Activated naive CD8-positive, alpha-beta T cell treated with anti-CD3 and anti-CD28 coated beads, Interleukin-2, amount 10 ng/mL, durations not matched to agents 7 days and 5 days (primary cell): Measurements from ENCODE around the gene TET3. TPM values are rescaled to one million over a fixed set of nuclear protein-coding genes. Genes with fewer than 3 reads are reported as not detected.
A peak's percentile ranks its signal among the peaks of the same experiment; 100 is the strongest.

Experiments
- ATAC-seq: fragments of 150-1000 bp; cut with Tn5 transposase; one replicate; pipeline ENCODE4 v1.10.0; 2021; ENCODE audit warnings: low read depth, moderate library complexity
- POLR2A ChIA-PET: fragments of 350-600 bp; sonication (Branson Sonifier 250); formaldehyde crosslinking; loops from one replicate; lab custom pipeline; 2021; ENCODE audit warnings: antibody characterized with exemption; lab: Charles Lee
- DNase-seq: peaks from one replicate; pipeline ENCODE4 v3.0.0; 2021
- H3K27ac Mint-ChIP-seq: one replicate; pipeline ENCODE4 v1.8.0; 2022; ENCODE audit warnings: mild to moderate bottlenecking, mixed read lengths
- H3K27me3 Mint-ChIP-seq: one replicate; pipeline ENCODE4 v1.8.0; 2022; ENCODE audit warnings: mild to moderate bottlenecking, moderate library complexity, mixed read lengths
- H3K36me3 Mint-ChIP-seq: one replicate; pipeline ENCODE4 v1.8.0; 2021; ENCODE audit warnings: mild to moderate bottlenecking, mixed read lengths
- H3K4me1 Mint-ChIP-seq: one replicate; pipeline ENCODE4 v1.8.0; 2021; ENCODE audit warnings: mixed read lengths
- H3K4me3 Mint-ChIP-seq: one replicate; pipeline ENCODE4 v1.8.0; 2022; ENCODE audit warnings: mild to moderate bottlenecking, moderate library complexity, mixed read lengths
- H3K9me3 Mint-ChIP-seq: one replicate; pipeline ENCODE4 v1.8.0; 2021; ENCODE audit warnings: mixed read lengths
- total RNA-seq, 2 experiments: library from RNA; stranded (reverse); gene quantifications; one replicate each; pipeline ENCODE4 v1.2.3, GENCODE V29; 2021

Gene TET3
- total RNA-seq, 2 experiments from 2014 or later = 19.9 to 21.0 TPM

GRCh38 chr2:74025971-74026612 lies 41.4 kb downstream of the TET3 start:
- POLR2A ChIA-PET = interaction anchor here (1.8 kb wide), 1 partner anchor 99 kb away, joined by 6 read pairs; the partner anchor contains the start of gene DGUOK
- DNase-seq (peak; percentile 46), ATAC-seq (peak; percentile 83)
- no peaks in the 10 kb centered on the region for H3K27me3 Mint-ChIP-seq
- H3K4me3 Mint-ChIP-seq = peak overlapping the region; percentile 76
- peaks cover 2% of the 10 kb centered on the region for H3K9me3 Mint-ChIP-seq
- peaks cover 9% of the 10 kb centered on the region for H3K36me3 Mint-ChIP-seq
- peak overlapping the region; percentile 84 for H3K27ac Mint-ChIP-seq
- H3K4me1 Mint-ChIP-seq = peaks cover 54% of the 10 kb centered on the region

DNA sequence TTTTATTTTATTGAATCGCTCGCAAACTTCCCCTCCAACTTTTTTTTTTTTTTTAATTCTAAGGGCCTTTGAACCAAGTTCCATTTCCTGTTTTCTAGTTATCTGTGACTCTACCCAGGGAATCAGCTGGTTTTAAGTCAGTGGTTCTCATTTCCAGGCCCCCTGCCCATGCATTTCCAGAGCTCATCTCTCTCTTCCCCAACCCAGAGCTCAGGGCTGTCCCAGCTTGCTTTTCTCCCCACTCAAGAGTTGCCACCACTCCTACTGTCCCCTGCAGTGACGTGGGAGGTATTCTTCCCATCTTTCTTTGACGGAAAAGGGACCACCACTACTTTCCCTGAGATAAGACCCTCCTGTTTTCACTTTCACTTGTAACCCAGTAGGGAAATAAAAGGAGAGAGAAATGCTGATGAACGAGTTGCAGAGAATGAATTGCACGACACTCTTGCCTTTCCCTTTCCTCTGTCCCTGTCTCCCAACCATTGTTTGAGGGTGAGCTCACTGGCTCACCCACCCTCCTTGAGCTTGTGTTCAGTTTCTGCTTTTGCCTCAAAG lies 42.1 kb downstream of the TET3 start:
- peaks cover 57% of the 10 kb centered on the region for H3K4me1 Mint-ChIP-seq
- POLR2A ChIA-PET = interaction anchor here (0.7 to 1.8 kb wide), 2 partner anchors 63 to 100 kb away, joined by 3 to 6 read pairs; partner anchors contain the start of gene DGUOK
- H3K27ac Mint-ChIP-seq = peak overlapping the region; percentile 88
- H3K4me3 Mint-ChIP-seq = peak overlapping the region; percentile 76
- peaks cover 9% of the 10 kb centered on the region for H3K36me3 Mint-ChIP-seq
- ATAC-seq (no peak), DNase-seq (no peak)
- H3K27me3 Mint-ChIP-seq = no peaks in the 10 kb centered on the region
- H3K9me3 Mint-ChIP-seq = peaks cover 2% of the 10 kb centered on the region

GRCh38 chr2:74027496-74027895 lies 42.8 kb downstream of the TET3 start:
- no peak for DNase-seq
- H3K27ac Mint-ChIP-seq = peak overlapping the region; percentile 88
- no peak for ATAC-seq
- H3K9me3 Mint-ChIP-seq = peaks cover 2% of the 10 kb centered on the region
- H3K4me3 Mint-ChIP-seq = peak overlapping the region; percentile 76
- POLR2A ChIA-PET = no interaction called here
- peaks cover 59% of the 10 kb centered on the region for H3K4me1 Mint-ChIP-seq
- no peaks in the 10 kb centered on the region for H3K27me3 Mint-ChIP-seq
- peaks cover 9% of the 10 kb centered on the region for H3K36me3 Mint-ChIP-seq

DNA sequence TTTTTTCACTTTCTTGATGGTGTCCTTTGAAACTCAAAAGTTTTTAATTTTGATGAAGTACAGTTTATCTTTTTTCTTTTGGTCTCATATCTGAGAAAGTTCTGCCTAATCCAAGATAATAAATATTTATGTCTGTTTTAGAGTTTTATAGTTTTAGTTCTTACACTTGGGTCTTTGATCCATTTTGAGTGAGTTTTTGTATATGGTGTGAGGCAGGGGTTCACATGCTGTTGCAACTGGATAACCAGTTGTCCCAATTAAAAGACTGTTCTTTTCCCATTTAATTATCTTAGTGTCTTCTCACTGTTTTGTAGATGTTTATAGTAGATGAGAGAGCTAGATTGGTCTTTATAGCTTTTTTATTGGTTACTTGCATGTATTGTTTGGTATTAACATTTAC lies 43.6 kb downstream of the TET3 start:
- H3K27me3 Mint-ChIP-seq = no peaks in the 10 kb centered on the region
- ATAC-seq (no peak), DNase-seq (no peak)
- H3K27ac Mint-ChIP-seq = no peak overlapping the region
- POLR2A ChIA-PET = no interaction called here
- H3K4me1 Mint-ChIP-seq = peaks cover 67% of the 10 kb centered on the region
- H3K4me3 Mint-ChIP-seq = no peak overlapping the region
- peaks cover 2% of the 10 kb centered on the region for H3K9me3 Mint-ChIP-seq
- H3K36me3 Mint-ChIP-seq = peaks cover 9% of the 10 kb centered on the region

DNA sequence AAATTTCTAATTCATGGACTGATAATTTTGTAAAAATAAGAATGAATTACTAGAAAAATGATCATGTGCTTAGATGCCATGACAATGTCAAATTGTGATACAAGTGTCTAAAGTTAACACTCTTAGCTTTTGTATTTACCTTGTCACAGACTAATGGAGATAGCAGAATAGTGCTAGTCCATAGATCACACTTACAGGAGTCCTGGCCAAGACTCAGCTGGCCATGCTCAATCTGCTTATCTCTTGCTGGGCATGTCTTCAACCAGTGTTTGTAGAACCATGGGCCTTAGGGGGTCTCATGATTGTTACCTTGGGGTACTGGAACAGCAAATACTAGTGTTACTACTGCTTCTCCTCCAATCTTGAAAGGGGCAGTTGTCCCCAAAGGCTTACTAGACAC lies 44.0 kb downstream of the TET3 start:
- Mint-ChIP-seq H3K36me3 (peaks cover 9% of the 10 kb centered on the region), H3K4me1 (peaks cover 69% of the 10 kb centered on the region), H3K27me3 (no peaks in the 10 kb centered on the region), H3K27ac (no peak overlapping the region), H3K9me3 (peaks cover 2% of the 10 kb centered on the region), H3K4me3 (no peak overlapping the region)
- no peak for DNase-seq
- no peak for ATAC-seq
- POLR2A ChIA-PET = no interaction called here

DNA sequence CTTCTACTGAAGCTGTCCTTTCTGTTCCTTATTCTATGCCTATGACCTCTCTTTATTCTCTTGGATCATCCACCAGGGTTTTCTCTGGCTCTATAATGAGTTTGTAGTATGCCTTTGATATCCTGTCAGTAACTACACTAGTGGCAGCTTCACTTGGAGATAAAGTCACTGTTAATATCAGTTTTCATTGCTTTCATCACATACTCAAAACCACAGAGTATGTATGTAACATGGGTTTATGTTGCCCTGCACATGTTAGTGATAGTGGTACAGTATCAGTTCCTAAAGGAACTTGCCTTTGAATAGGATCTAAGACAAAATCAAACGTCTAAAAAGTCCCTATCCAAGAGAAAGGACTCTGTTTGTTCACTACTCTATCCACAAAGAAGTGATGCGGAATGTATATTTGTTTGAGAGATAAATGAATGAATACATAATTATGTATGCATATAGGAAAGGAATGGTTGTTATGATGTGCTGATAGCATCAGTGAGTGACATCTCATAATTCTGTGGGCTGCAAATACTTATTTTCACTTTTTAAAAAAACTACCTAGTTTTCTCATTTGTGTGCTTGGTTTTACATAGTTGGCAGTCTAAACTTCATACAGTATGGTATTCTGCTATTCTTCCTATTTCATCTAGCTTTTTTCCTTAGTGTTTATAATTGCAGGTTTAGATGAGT lies 45.1 kb downstream of the TET3 start:
- POLR2A ChIA-PET = no interaction called here
- Mint-ChIP-seq H3K4me1 (peaks cover 65% of the 10 kb centered on the region), H3K27ac (no peak overlapping the region), H3K36me3 (peaks cover 9% of the 10 kb centered on the region), H3K9me3 (peaks cover 2% of the 10 kb centered on the region), H3K27me3 (no peaks in the 10 kb centered on the region), H3K4me3 (no peak overlapping the region)
- no peak for ATAC-seq
- DNase-seq = no peak

DNA sequence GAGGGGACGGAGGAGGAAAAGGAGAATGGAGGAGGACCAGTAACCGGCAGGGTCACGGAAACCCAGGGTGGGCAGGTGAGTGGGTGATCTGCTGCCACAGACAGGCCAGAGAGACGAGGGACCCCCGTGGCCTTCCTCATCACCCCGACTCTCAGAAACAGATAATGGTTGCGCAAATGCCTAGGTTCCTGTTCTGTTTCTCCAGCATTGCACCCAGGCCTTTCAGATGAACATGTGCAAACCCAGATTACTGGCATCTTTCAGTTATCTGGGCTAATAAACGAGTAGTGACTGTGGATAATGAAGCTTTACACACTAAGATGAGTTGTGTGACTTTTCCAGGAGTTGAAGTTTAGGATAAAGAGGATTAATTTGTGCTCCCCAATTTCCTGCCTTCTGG lies 46.5 kb downstream of the TET3 start:
- H3K4me1 Mint-ChIP-seq = peaks cover 58% of the 10 kb centered on the region
- H3K27ac Mint-ChIP-seq = peak overlapping the region; percentile 97
- no peaks in the 10 kb centered on the region for H3K27me3 Mint-ChIP-seq
- ATAC-seq (no peak), DNase-seq (no peak)
- H3K36me3 Mint-ChIP-seq = peaks cover 9% of the 10 kb centered on the region
- POLR2A ChIA-PET = interaction anchor here (1.5 to 1.8 kb wide), 2 partner anchors 22 to 44 kb away, joined by 5 to 9 read pairs; no protein-coding TSS in a partner anchor
- H3K9me3 Mint-ChIP-seq = peaks cover 2% of the 10 kb centered on the region
- peak overlapping the region; percentile 90 for H3K4me3 Mint-ChIP-seq

DNA sequence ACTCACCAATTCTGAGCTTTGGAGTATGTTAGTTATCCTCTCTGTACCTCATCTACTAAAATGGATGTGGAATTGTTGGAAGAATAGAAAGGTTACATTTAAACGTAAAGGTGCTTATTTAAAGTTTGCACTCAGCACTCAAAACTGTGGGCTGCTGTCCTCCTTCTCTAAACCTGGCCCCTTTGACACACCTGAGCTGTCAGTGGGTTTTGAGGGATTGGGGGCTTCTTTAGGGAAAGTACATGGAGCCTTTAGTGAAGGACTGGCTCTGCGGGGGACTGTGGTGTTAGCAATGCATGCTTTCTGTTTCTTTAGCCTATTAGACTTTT lies 47.2 kb downstream of the TET3 start:
- peaks cover 2% of the 10 kb centered on the region for H3K9me3 Mint-ChIP-seq
- POLR2A ChIA-PET = interaction anchor here (0.9 to 1.8 kb wide), 6 partner anchors 9 to 62 kb away, joined by 3 to 9 read pairs (median 5); no protein-coding TSS in a partner anchor
- peak overlapping the region; percentile 90 for H3K4me3 Mint-ChIP-seq
- peaks cover 9% of the 10 kb centered on the region for H3K36me3 Mint-ChIP-seq
- DNase-seq (no peak), ATAC-seq (no peak)
- no peaks in the 10 kb centered on the region for H3K27me3 Mint-ChIP-seq
- peaks cover 57% of the 10 kb centered on the region for H3K4me1 Mint-ChIP-seq
- H3K27ac Mint-ChIP-seq = peak overlapping the region; percentile 97

DNA sequence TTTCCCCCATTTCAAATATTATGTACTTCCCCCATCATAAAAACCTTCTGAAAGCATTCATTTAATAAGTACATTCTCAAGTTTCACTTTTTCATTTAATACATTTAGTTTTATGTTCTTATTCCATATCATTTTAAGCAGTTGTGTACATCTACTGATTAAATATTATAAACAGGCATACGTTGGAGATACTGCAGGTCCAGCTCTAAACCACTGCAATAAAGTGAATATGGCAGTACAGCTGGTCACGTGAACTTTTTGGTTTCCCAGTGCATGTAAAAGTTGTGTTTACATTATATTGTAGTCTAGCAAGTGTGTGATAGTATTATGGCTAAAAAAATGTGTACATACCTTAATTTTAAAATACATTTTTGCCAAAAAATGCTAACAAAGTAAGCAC lies 48.7 kb downstream of the TET3 start:
- peaks cover under 1% of the 10 kb centered on the region for H3K9me3 Mint-ChIP-seq
- H3K27ac Mint-ChIP-seq = peak overlapping the region; percentile 97
- H3K4me3 Mint-ChIP-seq = peak overlapping the region; percentile 90
- DNase-seq (no peak), ATAC-seq (no peak)
- peaks cover 62% of the 10 kb centered on the region for H3K4me1 Mint-ChIP-seq
- POLR2A ChIA-PET = interaction anchor here (1.3 to 1.6 kb wide), 2 partner anchors 10 to 52 kb away, joined by 4 read pairs; no protein-coding TSS in a partner anchor
- H3K36me3 Mint-ChIP-seq = peaks cover 3% of the 10 kb centered on the region
- no peaks in the 10 kb centered on the region for H3K27me3 Mint-ChIP-seq

Other genes with a start within 250 kb of the TET3 start
- 10 to 100 TPM; 36.1 to 37.5 TPM for gene TPRKB, start 247.6 kb upstream of the TET3 start, total RNA-seq
- 10 to 100 TPM; 28.8 to 32.2 TPM for gene DUSP11, start 204.8 kb upstream of the TET3 start, total RNA-seq
- gene C2orf78, start 200.7 kb upstream of the TET3 start, total RNA-seq = not detected
- gene STAMBP, start 155.9 kb upstream of the TET3 start, total RNA-seq = 10 to 100 TPM; 38.9 to 42.1 TPM
- gene ACTG2, start 91.9 kb upstream of the TET3 start, total RNA-seq = under 1 TPM; 0.22 to 0.43 TPM
- 10 to 100 TPM; 71.6 to 77.7 TPM for gene DGUOK, start 58.0 kb upstream of the TET3 start, total RNA-seq
- 10 to 100 TPM; 47.7 to 53.8 TPM for gene BOLA3, start 163.0 kb downstream of the TET3 start, total RNA-seq
- 100 to 1,000 TPM; 178 TPM for gene MOB1A, start 194.0 kb downstream of the TET3 start, total RNA-seq
- gene MTHFD2, start 213.7 kb downstream of the TET3 start, total RNA-seq = 100 to 1,000 TPM; 127 to 130 TPM